HepG2 (cell line): ENCODE results near the gene FNIP2. TPM values are rescaled to one million over a fixed set of nuclear protein-coding genes. Genes with fewer than 3 reads are reported as not detected.

ENCODE experiments used
- BRCA1 ChIP-seq: sonication (generic); formaldehyde crosslinking; IDR thresholded peaks from 2 replicates; pipeline ENCODE4 v1.4.0; 2020; ENCODE audit warnings: missing genetic modification reagents
- CSRNP2 ChIP-seq: sonication (generic); formaldehyde crosslinking; conservative IDR thresholded peaks from 2 replicates; pipeline ENCODE4 v1.8.0; 2022; ENCODE audit warnings: low read depth, missing genetic modification reagents
- EP300 ChIP-seq, 3 experiments: sonication (generic) in 1 of 3; formaldehyde crosslinking in 1 of 3; IDR thresholded peaks; 2 replicates each; pipeline versions ENCODE4 v1.5.1 to v1.6.1; 2011 to 2020; ENCODE audit warnings: low read depth in 2 of 3, low read length in 2 of 3, borderline replicate concordance in 1 of 3, improper control_type of control experiment in 1 of 3, mild to moderate bottlenecking in 1 of 3, missing genetic modification reagents in 1 of 3, moderate library complexity in 1 of 3
- FOXO1 ChIP-seq: sonication (generic); formaldehyde crosslinking; IDR thresholded peaks from 2 replicates; pipeline ENCODE4 v1.4.0; 2020; ENCODE audit warnings: missing genetic modification reagents
- GATAD2A ChIP-seq: IDR thresholded peaks from 2 replicates; pipeline ENCODE4 v1.6.1; 2016
- MXI1 ChIP-seq: IDR thresholded peaks from 3 replicates; pipeline ENCODE4 v1.6.1; 2012; ENCODE audit warnings: low read depth, low read length, inconsistent platforms, borderline replicate concordance
- NRL ChIP-seq: sonication (generic); formaldehyde crosslinking; IDR thresholded peaks from 2 replicates; pipeline ENCODE4 v1.5.0; 2020; ENCODE audit warnings: missing genetic modification reagents, mild to moderate bottlenecking, moderate library complexity, borderline replicate concordance
- POGK ChIP-seq: sonication (generic); formaldehyde crosslinking; conservative IDR thresholded peaks from 2 replicates; pipeline ENCODE4 v1.8.0; 2022; ENCODE audit warnings: mild to moderate bottlenecking, moderate library complexity, missing genetic modification reagents
- XBP1 ChIP-seq: sonication (generic); formaldehyde crosslinking; IDR thresholded peaks from 2 replicates; pipeline ENCODE4 v1.5.0; 2020; ENCODE audit warnings: missing genetic modification reagents
- ZFP90 ChIP-seq: sonication (generic); formaldehyde crosslinking; IDR thresholded peaks from 2 replicates; pipeline ENCODE4 v1.8.0; 2022; ENCODE audit warnings: missing genetic modification reagents, mild to moderate bottlenecking, inconsistent platforms, borderline replicate concordance
- ZNF17 ChIP-seq: sonication (generic); formaldehyde crosslinking; IDR thresholded peaks from 2 replicates; pipeline ENCODE4 v1.5.0; 2020; ENCODE audit warnings: mild to moderate bottlenecking, missing genetic modification reagents
- ZNF280B ChIP-seq: sonication (generic); formaldehyde crosslinking; IDR thresholded peaks from 2 replicates; pipeline ENCODE4 v1.5.0; 2020; ENCODE audit warnings: missing genetic modification reagents, mild to moderate bottlenecking, borderline replicate concordance
- ZNF720 ChIP-seq: sonication (generic); formaldehyde crosslinking; IDR thresholded peaks from 2 replicates; pipeline ENCODE4 v1.4.0; 2020; ENCODE audit warnings: missing genetic modification reagents
- polyA plus RNA-seq, 8 experiments: library from polyadenylated mRNA; depleted of rRNA in 3 of 8; stranded (reverse) in 7 of 8; unstranded in 1 of 8; fragments of >200 nt; fragmentation: Illumina TruSeq in 4 of 8; extraction: Trizol in 4 of 8; gene quantifications; 2 replicates each; pipeline versions ENCODE4 v1.2.1 to v1.2.3, GENCODE V29; 2011 to 2016; ENCODE audit warnings: low read depth in 4 of 8, missing spikeins in 1 of 8, mixed read lengths in 1 of 8; ENCODE audit not compliant: insufficient read depth in 1 of 8
- total RNA-seq, 5 experiments: library from RNA; depleted of rRNA; stranded (reverse); fragments of >200 nt; fragmentation: Illumina TruSeq; extraction: Trizol; gene quantifications; 2 replicates each; pipeline ENCODE4 v1.2.3, GENCODE V29; 2016; ENCODE audit warnings: low read depth in 1 of 5
- TF ChIP-seq, protein P1 (sequence below): sonication (generic); formaldehyde crosslinking; IDR thresholded peaks from 2 replicates; pipeline ENCODE4 v1.8.0; 2022; ENCODE audit warnings: missing genetic modification reagents, mild to moderate bottlenecking, borderline replicate concordance
- TF ChIP-seq, protein P2 (sequence below): sonication (generic); formaldehyde crosslinking; IDR thresholded peaks from 2 replicates; pipeline ENCODE4 v1.5.1; 2020; ENCODE audit warnings: mild to moderate bottlenecking, missing genetic modification reagents, moderate library complexity
- TF ChIP-seq, protein P3 (sequence below): sonication (generic); formaldehyde crosslinking; conservative IDR thresholded peaks from 2 replicates; pipeline ENCODE4 v1.8.0; 2022; ENCODE audit warnings: missing genetic modification reagents
- TF ChIP-seq, protein P4 (sequence below): fragments of 450-650 bp; IDR thresholded peaks from 2 replicates; pipeline ENCODE4 v1.6.1; 2017

FNIP2 gene
- total and polyA plus RNA-seq, 2 of the 13 experiments (the other 11 are each of a cell fraction or from before 2014, with no cell fraction given), result 15.5 to 21.0 TPM

GRCh38 chr4:158768555-158769174, at the start of gene FNIP2 (continued):
- TF ChIP-seq, protein P1, sequence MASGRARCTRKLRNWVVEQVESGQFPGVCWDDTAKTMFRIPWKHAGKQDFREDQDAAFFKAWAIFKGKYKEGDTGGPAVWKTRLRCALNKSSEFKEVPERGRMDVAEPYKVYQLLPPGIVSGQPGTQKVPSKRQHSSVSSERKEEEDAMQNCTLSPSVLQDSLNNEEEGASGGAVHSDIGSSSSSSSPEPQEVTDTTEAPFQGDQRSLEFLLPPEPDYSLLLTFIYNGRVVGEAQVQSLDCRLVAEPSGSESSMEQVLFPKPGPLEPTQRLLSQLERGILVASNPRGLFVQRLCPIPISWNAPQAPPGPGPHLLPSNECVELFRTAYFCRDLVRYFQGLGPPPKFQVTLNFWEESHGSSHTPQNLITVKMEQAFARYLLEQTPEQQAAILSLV, result peak; percentile 67; the same call in 1 of the 2 replicates
- TF ChIP-seq ZNF280B (0 out of 2 replicates have a peak, but pooled peaks have one; percentile 30), XBP1 (CRISPR knock-in tag) (no peak), GATAD2A (CRISPR knock-in tag) (no peak), BRCA1 (CRISPR knock-in tag) (no peak), ZFP90 (CRISPR knock-in tag) (peak; percentile 37; the same call in 1 of the 2 replicates), MXI1 (peak; percentile 34; the same call in 1 of the 3 replicates), CSRNP2 (CRISPR knock-in tag) (no peak), EP300 (IDR thresholded peaks at IDR 0.05; ENCODE audit: low read depth in 2 of 2, low read length in 2 of 2) (no peak), EP300 (CRISPR knock-in tag; IDR thresholded peaks at IDR 0.05; ENCODE audit: borderline replicate concordance) (no peak), NRL (CRISPR knock-in tag) (no peak), ZNF17 (CRISPR knock-in tag) (no peak), POGK (peak; percentile 64; the same call in 1 of the 2 replicates), ZNF720 (CRISPR knock-in tag) (no peak), FOXO1 (CRISPR knock-in tag) (no peak; the same call in 1 of the 2 replicates)
- TF ChIP-seq, protein P2, sequence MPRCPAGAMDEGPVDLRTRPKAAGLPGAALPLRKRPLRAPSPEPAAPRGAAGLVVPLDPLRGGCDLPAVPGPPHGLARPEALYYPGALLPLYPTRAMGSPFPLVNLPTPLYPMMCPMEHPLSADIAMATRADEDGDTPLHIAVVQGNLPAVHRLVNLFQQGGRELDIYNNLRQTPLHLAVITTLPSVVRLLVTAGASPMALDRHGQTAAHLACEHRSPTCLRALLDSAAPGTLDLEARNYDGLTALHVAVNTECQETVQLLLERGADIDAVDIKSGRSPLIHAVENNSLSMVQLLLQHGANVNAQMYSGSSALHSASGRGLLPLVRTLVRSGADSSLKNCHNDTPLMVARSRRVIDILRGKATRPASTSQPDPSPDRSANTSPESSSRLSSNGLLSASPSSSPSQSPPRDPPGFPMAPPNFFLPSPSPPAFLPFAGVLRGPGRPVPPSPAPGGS, result peak; percentile 31; the same call in 1 of the 2 replicates
- TF ChIP-seq, protein P3, sequence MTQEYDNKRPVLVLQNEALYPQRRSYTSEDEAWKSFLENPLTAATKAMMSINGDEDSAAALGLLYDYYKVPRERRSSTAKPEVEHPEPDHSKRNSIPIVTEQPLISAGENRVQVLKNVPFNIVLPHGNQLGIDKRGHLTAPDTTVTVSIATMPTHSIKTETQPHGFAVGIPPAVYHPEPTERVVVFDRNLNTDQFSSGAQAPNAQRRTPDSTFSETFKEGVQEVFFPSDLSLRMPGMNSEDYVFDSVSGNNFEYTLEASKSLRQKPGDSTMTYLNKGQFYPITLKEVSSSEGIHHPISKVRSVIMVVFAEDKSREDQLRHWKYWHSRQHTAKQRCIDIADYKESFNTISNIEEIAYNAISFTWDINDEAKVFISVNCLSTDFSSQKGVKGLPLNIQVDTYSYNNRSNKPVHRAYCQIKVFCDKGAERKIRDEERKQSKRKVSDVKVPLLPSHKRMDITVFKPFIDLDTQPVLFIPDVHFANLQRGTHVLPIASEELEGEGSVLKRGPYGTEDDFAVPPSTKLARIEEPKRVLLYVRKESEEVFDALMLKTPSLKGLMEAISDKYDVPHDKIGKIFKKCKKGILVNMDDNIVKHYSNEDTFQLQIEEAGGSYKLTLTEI, result no peak
- TF ChIP-seq, protein P4, sequence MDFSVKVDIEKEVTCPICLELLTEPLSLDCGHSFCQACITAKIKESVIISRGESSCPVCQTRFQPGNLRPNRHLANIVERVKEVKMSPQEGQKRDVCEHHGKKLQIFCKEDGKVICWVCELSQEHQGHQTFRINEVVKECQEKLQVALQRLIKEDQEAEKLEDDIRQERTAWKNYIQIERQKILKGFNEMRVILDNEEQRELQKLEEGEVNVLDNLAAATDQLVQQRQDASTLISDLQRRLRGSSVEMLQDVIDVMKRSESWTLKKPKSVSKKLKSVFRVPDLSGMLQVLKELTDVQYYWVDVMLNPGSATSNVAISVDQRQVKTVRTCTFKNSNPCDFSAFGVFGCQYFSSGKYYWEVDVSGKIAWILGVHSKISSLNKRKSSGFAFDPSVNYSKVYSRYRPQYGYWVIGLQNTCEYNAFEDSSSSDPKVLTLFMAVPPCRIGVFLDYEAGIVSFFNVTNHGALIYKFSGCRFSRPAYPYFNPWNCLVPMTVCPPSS, result no peak
